Measurements from ENCODE around the gene SLC39A11. TPM values are rescaled to one million over a fixed set of nuclear protein-coding genes. Genes with fewer than 3 reads are reported as not detected.

SLC39A11 gene
- polyA plus RNA-seq, 5 donors: 13.8 to 20.5 (median 15.6) TPM

DNA sequence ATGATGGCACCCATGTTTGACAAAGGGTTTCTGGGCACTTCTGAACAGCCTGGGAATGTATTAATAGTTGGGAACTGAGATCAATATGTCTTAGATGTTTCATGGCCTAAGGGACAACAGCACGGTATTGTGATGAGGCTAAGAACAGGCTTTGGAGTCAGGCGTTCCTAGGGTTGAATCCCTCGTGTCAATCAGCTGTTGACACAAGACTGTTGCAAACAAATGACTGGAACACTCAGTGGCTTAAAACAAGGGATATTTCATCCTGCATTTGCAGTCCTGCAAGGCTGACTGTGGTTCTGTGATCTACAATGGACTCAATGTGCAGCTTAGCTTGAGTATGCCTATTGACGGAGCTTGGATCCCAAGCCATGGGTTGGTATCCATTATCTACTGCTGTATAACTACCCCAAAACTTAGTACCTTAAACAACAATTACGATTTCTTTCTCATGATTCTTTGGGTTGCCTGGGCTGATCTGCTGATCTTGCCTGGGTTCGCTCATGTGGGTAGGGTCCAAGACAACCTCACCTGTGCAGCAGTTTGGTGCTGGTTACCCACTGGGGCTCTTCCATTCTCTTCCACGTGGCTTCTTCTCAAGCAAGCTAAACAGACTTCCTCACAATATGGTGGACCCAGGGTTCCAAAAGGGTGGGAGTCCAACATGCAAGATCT, 472.4 kb downstream of the SLC39A11 start:
- DNase-seq: no peak

DNA sequence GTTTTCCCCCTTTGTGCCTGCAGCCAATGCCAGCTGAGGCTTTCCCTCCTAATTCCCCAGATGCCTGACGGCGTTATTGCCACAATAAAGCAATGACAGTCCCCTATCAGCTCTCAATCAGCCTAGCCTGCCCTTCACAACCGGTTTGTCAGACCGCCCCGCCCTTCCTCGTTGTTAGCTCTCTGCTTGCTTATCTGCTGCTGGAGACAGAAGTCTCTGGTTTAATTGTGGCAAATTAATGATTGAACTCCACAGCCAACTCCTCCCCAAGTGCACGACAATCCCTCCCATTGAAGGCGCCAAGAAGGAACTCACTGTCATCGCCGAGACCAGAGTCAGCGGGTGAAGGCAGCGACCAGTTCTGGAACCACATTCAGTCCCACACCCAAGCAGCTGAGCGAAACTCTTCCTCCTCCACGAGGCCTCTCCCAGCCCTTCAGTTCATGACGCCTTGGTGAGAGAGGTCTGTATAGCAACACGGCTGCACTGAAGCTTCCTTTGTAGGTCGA, 474.4 kb downstream of the SLC39A11 start:
- DNase-seq: peak in 1 of 2 donors; percentile 24

DNA sequence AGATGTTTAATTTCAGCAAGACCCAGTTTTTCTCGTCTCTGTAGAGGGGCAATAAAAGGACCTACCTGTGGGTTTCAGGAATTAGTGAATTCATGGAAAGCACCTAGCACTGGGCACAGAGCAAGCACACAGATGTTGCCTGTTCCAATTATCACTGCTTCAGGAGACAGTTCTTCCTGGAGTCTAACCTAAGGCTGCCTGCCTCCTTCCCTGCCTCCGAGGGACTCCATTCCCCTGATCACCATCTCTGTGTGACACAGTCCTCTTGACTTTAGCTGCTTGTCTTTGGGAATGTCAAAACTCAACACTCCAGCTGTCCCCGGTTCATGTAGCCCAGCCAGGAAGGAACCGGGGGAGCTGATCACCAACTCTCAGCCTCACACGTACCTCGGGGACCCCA, 474.9 kb downstream of the SLC39A11 start:
- DNase-seq: no peak

DNA sequence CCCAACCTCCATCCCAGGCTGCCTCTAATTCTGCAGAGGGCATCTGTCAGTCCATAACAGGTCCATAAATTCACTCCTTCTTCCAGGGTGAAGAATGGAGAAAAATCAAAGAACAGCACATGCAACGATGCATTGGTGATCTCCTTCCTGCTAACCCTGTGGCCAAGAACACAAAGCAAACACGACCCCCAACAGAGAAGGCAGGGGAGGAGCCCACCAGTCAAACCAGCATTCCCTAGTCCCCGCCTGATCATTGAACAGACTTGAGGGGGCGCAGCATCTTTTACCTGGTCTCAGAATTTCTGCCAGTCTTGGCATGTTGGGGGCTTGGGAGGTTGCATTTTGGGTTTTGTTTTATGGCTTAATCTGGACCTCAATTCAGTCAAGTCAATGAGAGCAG, 476.0 kb downstream of the SLC39A11 start:
- no peak for DNase-seq

DNA sequence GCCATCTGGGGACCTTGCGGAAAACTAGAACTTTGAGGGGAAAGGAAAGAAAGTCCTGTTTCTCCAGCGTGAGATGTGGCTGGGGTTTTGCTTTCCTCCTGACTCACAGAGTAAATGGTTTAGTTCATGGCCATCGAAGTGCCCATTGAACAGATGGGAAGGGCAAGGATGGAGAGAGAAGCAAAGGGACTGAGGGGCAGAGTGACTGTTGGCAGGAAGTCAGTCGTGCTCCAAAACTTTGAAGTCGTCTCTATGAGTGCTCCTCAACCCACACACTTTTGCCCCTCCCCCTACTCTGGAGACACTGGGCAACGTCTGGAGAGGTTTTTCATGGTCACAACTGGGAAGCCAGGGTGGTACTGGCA, 476.9 kb downstream of the SLC39A11 start:
- no peak for DNase-seq

DNA sequence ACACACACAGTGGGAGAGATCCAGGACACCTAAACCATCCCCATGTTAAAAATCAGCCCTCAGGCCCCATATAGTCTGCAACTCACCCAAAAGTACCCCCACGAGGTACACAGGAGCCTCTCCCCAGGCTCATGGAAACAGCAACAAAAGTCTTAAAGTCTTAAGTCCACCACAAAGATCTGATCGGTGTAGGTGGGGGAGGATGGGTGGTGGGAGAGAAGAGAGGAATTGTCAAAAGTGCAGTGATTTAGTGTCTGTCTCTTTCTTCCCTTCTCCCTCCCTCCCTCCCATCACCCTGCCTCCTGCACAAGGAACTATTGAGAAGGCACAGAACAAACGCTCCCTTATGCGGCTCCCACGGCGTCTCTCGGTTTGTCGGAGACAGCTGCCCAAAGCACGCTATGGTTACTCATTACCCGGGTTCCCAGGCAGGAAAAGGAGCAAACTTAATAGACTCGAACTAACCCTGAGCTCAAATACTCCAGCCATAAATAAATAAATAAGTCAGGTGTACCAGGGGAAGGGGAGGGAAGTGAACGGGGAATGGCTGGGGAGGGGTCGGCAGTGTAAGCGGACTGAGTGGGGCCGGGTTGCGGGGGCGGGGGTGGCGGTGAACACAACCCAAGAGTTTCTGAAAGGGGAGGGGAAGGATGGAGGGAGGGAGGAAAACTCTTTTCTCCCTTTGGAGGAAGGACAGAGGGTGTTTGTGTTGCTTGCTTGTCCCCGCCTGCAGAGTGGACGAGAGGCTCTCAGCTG, 477.4 kb downstream of the SLC39A11 start:
- DNase-seq: peak; percentile 48 to 50

DNA sequence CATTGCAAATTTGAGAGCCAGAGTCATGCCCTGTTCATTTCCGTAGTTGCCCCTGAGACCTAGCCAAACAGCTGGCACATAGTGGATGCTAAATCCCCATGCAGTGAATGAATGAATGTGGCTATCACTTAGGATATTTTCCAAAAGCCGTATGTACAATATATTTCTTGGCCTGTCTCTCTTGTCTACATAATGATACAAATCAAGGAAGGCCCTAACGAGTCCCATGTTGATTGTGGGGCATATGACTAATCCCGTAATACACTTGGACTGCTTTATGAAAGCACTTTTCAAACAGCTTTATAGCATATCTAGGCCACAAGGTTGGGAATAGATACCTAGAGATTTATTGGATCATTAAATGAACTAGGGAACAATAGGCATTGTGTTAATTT, 478.0 kb downstream of the SLC39A11 start:
- no peak for DNase-seq

DNA sequence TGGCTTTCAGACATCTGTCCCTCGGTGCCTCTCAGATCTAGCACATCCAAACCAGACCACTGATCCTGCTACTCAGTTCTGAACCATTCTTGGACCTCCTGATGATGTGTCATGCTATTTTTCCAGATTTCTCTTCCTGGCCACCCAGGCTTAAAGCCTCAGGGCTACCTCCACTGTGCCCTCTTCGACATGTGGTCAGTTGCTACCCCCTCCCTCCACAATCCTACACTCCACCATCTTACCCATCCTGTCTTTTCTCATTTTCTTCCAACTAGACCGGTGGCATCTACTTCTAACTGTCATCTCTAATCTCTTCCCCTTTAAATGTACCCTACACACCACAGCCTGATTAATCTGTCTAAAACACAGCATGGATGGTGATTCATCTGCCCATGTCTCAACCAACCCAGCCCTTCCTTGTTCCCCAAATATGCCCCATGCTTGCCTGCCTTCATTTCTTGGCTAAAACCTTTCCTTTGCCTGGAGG, 478.6 kb downstream of the SLC39A11 start:
- no peak for DNase-seq

DNA sequence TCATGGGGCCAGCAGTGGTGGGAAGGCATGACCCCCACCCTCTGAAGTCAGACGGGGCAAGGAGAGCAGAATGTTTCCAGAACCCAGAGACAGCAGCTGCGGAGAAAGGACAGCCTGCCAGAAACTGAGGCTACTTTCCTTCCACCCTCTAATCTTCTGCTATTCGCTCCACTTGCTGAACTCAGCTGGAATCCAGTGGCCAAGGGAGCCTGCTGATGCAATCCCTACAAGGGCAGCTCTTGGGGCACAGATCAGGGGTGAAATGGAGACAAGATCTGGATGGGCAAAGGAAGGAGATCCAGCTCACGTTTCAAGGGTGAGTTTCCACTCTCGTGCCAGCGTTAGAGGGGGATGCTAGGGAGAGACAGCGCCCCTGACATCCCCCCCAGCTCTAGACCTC, 479.1 kb downstream of the SLC39A11 start:
- DNase-seq: no peak

DNA sequence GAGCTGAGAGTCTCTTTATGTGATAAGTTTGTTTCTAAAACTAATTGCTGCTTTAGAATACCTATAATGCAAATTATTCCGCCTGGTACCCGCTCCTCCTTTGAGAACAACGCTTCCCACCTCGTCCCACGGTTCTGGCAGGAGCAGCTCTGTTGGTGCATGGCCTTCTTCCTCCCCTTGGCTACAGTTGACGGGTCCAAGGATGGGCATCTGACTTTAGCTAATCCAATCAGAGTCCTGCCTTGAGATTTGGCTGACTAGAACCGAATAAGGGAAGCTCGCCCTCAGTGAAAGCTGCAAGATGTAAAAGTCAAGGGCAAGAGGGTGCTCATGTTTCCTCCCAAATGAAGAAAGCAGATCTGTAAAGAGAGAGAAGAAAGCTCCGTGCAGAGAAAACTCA, 481.3 kb downstream of the SLC39A11 start:
- DNase-seq: no peak

DNA sequence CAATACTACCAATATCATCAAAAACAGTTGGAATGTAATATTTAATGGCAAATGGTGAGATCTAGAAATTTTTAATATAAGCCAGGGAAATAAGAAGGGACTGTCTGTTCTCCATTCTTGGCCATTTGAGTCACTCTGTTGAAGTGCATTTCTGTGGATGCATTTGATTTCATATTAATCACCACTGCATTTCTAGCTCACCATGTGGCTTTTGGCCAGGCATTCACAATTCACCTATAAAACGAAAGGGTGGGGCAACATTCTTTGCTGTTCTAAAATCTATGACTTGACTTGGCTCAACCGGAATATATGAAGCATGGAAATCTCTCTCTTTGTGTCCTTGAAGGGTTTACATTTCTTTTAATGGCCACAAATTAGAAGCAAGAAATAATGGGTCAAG, 483.0 kb downstream of the SLC39A11 start:
- no peak for DNase-seq

DNA sequence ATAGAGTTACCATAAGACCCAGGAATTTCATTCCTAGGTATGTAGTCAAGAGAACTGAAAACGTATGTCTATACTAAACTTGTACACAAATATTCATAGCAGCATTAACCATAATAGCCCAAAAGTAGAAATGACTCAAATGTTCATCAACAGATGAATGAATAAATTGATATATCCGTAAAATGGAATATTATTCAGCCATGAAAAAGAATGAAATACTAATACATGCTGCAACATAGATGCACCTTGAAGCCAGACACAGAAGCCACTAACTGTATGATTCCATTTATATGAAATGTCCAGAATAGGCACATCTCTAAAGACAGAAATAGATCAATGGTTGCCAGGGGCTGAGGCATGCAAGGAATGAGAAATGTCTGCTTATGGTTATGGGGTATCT, 484.1 kb downstream of the SLC39A11 start:
- no peak for DNase-seq

DNA sequence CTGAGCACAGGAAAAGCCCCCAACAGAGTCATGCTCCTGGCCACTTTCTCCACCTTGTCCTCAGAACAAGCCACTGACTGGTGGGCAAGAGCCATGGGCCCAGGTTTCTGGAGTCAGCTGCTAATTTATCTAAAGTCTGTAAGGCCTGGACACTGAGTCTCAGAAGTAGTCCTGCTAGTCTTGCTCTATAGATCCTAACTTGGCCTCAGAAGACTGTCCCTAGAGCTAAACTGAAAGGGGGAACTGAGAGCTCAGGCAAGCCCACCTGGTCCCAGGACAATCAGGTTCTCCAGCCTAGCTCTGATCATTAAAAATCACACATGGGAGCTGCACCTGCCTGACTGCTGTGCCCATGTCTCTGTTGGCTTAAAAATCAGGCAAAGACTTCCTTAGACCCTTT, 485.8 kb downstream of the SLC39A11 start:
- no peak for DNase-seq

DNA sequence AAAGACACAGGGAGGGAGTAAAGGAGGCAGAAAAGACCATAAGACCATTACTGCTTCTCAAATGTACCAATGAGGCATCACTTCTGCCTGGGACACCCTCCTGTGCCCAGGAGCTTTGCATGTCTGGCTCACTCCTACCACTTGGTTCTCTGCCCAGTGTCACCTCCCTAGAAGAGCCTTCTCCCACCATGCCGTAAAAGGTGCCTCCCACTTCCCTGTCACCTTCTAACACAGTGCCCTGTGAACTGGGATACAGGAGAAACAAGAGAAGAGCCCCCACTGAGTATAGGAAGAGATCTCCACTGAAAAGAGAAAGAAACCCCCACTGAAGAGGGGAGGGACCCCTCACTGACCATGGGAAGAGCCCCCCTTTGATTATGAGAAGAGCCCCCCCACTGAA, 486.9 kb downstream of the SLC39A11 start:
- DNase-seq: no peak

DNA sequence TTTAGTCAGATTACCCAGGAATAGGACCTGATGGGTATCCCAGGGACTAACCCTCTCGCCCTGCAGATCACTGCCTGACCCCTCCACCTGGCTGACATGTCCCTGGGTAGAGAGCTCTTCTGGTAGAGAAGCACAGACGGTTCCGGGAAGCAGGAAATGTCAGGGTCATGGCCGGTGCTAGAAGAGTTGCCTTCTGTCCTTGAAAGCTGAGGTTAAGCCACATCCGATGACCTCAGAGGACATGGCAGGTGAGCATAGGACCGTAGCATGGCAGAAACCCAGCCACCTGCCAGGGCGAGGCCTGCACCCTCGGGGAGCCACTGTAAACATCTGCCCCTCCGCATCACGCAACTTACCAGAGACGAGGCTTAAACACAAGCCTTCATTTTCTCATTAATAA, 488.0 kb downstream of the SLC39A11 start:
- no peak for DNase-seq

DNA sequence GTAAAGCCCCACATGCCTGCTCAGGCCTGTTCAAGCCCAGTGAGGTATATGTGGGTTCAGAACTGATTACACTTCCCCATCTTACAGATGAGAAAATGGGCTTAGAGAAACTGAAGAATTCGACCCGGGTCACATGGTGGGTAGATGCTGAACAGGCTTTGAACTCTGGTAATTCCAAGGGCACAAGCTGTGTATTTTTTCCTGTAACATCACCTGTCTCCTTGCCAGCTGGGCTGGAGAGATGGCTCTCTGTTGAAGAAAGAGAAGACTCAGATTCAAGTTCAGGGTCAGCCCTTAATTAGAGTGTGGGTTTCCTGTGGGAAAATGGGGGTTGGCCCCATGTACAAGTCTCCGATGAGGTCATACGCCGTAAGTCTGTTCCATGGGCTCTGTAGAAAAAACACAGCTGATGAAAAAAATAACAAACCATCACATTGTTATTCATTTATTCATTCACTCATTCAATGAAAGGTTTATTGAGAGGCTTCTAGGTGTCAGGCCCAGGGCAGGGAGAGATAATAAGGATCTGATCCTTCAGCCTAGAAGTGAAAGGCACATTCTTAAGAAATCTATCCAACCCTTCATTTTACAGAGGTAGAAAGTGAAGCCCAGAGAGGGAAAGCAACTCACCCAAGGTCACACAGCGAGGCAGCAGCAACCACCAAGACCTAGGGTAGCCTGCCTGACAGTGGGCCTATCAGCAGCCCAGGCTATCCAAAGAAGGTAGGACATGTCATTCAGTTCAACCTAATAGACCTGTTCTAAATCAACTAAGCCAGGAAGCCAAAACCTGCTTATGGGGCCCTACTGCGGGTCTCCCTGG, 488.9 kb downstream of the SLC39A11 start:
- DNase-seq: no peak

DNA sequence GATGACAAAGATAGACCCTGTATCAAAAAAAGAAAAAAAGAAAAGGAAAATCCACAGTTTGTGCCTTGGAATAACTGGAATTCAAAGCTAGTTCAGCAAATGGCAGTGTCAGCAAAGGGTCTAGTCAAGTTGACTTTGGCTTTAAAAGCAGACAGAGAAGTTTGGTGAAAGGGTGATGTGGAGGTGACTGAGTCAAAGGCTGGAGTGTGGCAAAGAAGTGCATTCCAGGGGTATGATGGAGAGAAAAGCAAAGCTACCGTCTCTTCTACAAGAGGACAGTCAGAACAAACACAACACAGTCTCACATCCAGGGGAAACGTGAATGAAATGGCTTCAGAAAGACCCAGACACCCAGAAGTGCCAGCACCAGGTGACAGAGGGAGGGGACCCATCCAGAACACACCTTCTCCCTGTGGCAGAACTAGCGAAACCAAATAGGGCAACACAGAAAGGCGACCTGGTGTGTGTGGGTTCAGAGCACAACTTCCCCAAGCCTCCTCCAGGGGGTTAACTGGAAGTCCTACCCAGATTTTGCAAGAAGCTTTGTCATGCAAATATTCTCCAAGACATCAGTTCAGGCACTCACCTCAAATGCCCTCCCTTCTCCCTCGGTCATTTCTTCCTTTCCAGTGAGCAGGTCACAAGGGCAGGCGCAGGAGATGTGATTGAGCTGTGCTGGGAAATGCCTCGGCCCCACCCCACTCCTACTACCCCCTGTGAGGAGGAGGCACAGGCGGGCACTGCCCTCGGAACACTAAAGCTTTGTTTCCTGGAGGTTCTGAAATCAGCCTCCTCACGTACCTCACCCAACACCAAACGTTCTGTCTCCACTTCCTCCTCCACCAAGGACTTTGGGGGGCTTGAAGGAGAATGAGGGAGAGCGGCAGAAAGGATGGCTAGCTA, 489.7 kb downstream of the SLC39A11 start:
- DNase-seq: no peak

DNA sequence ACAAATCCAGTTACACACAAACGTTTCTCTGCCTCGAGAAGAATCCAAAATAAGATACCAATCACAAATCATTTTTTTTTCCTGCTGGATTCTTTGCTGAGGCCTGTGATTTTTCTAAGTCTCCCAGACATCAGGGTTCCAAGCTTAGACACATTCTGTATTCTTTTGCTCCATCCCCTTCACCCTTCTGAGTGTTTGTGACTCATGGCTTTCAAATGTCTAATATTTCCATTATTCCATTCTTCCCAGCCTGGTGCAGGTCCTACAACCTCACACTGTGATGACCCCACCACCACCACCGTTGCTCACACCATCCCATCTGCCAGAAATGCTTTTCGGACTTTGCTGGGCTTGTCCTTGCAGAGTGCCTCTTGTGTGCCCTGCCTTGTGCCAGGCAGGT, 491.6 kb downstream of the SLC39A11 start:
- DNase-seq: no peak

DNA sequence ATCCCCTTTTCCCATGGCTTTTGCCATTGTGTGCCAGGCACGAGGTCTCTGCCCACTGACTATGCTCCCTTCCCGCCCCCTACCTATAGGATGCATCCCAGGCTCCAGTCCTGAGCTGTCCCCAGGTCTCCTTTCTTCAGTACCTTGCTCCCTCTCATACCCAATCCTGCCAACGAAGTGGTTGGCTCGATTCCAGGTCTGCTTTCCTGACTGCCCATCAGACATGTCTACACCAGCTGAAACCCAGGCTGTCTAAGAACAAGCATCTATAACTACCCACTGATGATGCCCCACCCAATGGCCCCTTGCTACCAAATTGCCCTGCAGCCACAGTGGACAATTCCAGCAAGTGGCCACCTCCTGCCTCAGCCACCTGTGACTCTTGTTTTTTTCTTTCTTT, 492.6 kb downstream of the SLC39A11 start:
- no peak for DNase-seq

DNA sequence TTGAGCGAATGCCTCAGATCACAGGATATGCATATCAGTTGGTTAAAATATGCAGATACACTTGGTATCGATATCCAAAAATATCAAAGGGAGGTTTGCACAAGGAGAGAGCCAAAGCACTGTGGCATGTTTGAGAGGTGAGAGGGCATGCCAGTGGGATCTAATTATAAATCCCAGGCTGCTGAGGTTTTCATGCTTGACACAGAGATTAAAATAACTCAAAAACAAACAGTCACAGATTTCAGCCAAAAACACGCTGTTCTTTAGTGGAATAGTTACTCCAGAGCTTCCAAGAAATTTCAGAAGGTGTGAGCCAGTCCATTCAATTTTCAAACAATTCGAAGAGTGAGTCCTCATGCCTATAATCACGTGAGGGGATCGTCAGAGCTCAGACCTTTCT, 493.8 kb downstream of the SLC39A11 start:
- DNase-seq: no peak

DNA sequence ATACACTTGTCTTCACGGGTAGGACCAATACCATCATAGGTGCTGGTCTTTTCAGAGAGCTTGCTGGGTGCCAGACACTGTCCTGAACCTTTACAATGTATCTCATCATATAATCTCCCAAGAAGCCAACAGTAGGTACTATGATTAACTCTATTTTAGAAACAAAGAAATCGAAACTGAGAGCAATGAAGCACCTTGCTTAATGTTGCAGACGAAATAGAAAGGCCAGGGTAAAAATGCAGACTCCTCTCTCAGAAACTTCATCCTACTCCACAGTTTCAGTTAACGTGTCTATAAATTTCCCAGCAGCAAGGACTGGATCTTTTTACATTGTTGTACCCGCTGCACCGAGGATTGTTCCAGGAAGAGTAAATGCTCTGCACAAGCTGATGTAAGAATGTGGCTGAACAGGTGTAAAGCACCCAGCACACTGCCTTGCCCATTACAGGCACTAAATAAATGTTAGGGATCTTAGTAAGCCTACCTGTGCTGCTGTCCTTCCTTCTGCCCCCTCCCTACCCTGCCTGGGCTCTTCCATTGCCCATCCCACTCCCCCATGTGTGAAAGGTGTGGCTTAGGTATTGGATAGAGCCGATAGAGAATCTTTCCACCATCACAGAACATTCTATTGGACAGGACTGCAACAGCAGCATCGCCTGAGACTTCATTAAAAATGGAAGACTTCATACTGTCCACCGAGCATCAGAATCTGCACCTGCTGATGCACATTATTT, 495.0 kb downstream of the SLC39A11 start:
- no peak for DNase-seq

All from right lung (tissue), 5 donors.